Adipose tissue (tissue), 3 donors: ENCODE measurements around the gene BTAF1. TPM values are rescaled to one million over a fixed set of nuclear protein-coding genes. Genes with fewer than 3 reads are reported as not detected.
"Not testable (repeated sequence)": the region's sequence is repeated elsewhere in the genome, so short reads cannot be mapped to it uniquely, and the experiment has no call there.

Source experiments
- H3K27ac ChIP-seq: one replicate; pipeline ENCODE4 v1.5.1; 2013; ENCODE audit warnings: low read depth, low read length
- WGBS, 3 donors: extraction: QIAGEN DNeasy Blood & Tissue Kit; methylation state at CpG; one replicate each; pipeline ENCODE4 v1.1.7; 2013; 5-methylcytosine and 5-hydroxymethylcytosine counted together
- polyA plus RNA-seq, 3 donors: library from polyadenylated mRNA; stranded (reverse); fragments of 200-250 nt; gene quantifications; one replicate each; pipeline ENCODE4 v1.2.3, GENCODE V29; 2013
- donor health status: healthy with polysubstance abuse.
- donor health status: Bipolar disorder and iron deficiency.
- donor health status: healthy.

Gene BTAF1
- polyA plus RNA-seq, 3 donors = 5.6 to 13.5 (median 5.8) TPM

DNA sequence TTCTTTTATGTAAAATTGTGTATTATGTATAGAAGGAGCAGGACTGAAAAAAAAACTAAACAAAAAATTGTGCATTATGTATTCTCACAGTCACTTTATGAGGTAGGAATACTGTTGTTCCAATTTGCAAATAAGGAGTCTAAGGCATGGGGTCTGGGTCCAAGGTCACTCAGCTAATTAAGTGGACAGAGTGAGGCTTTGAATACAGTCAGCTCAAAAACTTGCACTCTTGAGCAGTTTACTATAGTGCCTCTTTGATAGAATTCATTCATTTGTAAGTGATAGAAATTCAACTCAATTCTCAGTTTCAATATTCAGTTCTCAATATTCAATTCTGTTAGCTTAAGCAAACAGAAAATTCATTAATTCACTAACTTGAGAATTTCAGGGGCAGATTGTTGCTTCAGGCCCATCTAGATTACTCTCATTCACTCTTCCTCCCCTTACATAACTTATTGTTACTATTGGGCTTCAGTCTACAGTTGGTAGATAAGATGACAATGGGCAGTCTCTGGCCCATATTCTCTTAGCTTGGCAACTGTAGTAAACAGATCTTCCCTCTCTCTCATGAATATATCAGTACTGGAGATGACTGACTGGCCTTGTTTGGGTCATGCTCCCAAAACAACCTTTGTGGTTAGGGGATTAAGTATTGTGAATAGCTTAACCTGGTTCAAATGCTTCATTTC lies 86.6 kb downstream of the BTAF1 start:
- no peak overlapping the region for H3K27ac ChIP-seq

DNA sequence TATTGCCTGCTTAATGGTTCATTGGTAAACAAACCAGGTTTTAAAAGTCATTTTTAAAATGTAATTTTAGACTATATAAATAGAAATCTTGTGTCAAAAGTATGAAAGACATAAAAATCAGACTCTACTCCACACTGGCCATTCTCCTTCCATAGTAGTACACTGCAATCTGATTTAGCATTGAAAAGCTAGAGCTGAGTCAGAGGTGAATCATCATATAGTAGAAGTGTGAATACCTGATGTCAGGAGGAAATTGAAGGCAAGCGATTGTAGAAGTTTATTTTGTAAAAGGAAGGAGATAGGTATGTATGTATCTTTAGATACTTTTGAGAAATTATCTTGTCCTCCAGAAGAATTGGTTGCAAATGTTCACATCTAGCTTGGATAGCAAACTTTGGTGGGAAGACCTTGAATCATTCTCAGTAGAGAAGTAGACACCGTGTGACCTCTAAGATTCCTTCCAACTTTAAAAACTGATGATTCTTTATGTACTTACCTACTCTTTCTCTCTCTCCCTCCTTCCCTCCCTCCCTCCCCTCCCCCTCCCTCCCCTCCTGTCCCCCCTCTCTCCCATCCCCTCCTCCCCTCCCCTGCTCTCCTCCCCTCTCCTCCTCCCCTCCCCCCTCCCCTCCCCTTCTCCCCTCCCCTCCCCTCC lies 88.1 kb downstream of the BTAF1 start:
- 85 to 92% (median 89%) methylated on average over 2 of the region's 2 CpGs for WGBS, 3 donors
- no peak overlapping the region for H3K27ac ChIP-seq

DNA sequence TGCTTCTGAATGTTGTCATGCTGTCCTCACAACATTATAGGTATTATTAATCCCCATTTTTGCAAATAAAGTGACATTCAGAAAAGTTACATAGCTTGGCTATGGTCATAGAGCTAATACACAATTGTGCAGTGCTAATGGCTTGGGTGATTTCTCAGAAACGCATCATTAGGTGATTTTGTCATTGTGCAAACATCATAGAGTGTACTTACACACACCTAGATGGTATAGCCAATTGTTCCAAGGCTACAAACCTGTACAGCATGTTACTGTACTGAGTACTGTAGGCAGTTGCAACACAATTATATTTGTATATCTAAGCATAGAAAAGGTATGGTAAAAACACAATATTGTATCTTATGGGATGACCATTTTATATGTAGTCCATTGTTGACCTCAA lies 91.0 kb downstream of the BTAF1 start:
- 59 to 95% (median 91%) methylated on average over 1 of the region's 1 CpG for WGBS, 3 donors
- H3K27ac ChIP-seq = no peak overlapping the region

DNA sequence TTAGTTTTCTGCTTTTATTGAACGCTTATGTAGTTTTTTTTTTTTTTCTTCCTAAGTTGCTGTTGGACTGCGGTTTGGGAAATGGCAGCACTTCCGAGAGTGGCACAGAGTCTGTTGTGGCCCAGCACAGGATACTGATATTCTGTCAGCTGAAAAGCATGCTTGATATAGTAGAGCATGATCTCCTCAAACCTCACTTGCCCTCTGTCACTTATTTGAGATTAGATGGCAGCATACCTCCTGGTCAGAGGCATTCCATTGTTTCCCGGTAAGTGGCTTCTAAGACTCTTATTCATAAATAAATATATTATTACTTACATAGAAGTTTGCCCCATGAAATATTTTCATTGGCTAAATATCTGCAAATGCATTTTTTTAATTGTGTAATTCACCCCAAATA lies 101.1 kb downstream of the BTAF1 start:
- WGBS, 3 donors = 93 to 97% (median 94%) methylated on average over 4 of the region's 4 CpGs
- H3K27ac ChIP-seq = no peak overlapping the region

DNA sequence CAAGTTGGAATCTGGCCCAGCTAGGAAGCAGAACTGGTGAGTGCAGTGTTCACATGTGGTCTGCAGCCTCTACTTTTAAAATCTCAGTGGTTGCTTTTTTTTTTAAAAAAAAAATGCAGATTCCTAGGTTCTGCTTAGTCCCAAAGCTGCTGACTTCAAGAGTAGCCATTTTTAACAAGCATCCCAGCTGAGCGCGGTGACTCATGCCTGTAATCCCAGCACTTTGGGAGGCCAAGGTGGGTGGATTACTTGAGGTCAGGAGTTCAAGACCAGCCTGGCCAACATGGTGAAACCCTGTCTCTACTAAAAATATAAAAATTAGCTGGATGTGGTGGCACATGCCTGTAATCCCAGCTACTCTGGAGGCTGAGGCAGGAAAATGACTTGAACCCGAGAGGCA lies 101.8 kb downstream of the BTAF1 start:
- H3K27ac ChIP-seq = not testable (repeated sequence)
- WGBS, 3 donors = 96 to 99% (median 97%) methylated on average over 3 of the region's 3 CpGs

DNA sequence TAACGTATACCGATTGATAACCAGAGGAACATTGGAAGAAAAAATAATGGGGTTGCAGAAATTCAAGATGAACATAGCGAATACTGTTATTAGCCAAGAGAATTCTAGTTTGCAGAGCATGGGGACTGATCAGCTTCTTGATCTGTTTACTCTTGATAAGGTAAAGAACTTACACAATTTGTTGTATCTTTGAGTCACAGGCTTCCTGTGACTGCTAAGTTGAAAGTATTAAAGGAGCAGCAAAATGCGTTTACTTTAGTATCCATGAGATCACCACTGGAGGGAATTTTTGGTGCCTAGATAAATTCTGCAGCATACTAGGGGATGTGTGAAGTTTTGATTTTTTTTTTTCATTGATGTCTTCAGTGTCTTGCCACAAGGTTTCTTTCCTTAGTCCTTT lies 103.6 kb downstream of the BTAF1 start:
- no peak overlapping the region for H3K27ac ChIP-seq
- WGBS, 3 donors = 65 to 90% (median 89%) methylated on average over 4 of the region's 4 CpGs

DNA sequence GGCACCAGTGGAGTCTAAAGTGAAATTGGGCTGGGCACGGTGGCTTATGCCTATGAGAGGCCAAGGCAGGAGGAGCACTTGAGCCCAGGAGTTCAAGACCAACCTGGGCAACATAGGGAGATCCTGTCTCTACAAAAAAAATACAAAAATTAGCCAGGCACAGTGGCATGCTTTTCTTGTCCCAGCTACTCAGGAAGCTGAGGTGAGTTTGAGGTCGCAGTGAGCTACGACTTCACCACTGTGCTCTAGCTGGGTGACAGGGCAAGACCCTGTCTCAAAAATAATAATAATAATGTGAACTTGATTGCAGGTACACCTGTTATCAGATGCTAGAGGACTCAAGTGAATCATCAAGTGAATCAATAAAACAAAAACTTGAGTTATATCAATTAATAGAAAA lies 108.0 kb downstream of the BTAF1 start:
- 88 to 92% (median 92%) methylated on average over 3 of the region's 3 CpGs for whole genome bisulfite sequencing, 3 donors
- no peak overlapping the region for H3K27ac ChIP-seq

DNA sequence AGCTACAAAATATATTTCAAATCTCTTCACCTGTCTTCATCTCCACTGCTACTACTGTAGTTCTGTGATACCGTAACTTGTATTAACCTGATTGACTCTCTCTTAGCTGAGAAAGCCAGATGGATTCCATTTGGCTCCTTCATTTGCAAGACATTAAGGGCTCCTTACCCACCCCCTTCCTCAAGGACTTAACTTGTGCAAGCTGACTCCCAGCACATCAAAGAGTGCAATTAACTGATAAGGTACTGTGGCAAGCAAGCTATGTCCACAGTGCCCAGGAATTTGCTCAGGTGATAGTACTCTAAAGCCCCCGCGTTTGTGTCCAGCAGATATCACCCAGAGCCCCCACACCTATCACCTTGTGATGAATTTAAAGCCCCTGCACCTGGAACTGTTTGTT lies 109.5 kb downstream of the BTAF1 start:
- 46 to 83% (median 80%) methylated on average over 3 of the region's 3 CpGs for WGBS, 3 donors
- not testable (repeated sequence) for H3K27ac ChIP-seq

DNA sequence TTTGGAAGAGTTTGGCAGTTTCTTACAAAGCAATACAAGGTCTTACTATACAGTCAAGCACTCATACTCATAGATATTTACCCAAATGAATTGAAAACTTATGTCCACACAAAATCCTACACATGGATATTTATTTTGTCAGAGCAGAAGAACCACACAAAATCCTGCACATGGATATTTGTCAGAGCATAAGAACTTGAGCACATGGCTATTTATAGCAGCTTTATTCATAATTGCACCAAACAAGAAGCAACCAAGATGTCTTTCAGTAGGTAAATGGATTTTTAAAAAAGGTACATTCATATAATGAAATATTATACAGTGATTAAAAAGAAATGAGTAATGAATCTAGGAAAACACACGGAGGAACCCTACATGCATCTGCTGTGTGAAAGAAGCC lies 115.4 kb downstream of the BTAF1 start:
- H3K27ac ChIP-seq = no peak overlapping the region
- WGBS, 3 donors = 79 to 93% (median 85%) methylated on average over 1 of the region's 1 CpG

DNA sequence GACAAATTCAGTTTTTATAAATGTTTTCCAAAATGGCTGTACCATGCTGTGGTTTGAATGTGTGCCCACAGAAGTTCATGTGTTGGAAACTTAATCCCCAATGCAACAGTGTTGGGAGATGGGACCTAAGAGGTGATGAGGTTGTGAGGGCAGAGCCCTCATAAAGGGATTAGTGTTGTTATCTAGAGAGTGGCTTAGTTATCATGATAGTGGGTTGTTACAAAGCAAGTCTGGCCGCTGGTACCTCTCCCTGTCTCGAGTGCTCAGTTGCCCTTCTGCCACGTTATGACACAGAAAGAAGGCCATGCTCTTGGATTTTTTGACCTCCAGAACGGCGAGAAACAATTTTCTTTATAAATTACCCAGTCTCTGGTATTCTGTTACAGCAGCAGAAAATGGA lies 119.0 kb downstream of the BTAF1 start:
- WGBS, 3 donors = 82 to 86% (median 83%) methylated on average over 5 of the region's 5 CpGs
- H3K27ac ChIP-seq = no peak overlapping the region

DNA sequence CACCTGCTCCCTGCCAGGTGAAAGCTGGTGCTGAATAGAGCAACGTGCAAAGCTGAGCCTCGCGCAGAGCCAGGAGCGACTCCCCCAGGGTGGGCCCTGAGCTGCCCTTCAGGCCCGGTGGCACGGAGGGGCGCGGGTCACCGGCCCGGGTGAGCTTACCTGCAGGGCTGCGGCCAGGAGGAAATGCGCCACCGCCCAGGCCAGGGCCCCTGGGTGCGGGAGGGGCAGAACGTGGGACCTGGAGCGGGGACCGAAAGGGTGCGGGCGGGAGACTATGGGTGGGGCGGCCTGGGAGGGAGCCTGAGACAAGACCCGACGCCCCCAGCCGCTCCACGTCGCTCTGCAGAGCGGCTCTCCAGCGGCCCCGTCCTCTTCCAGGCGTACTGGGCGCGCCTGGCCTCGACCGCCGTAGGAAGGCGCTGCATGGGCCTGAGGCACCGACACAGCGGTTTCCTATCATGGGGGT lies 122.1 kb downstream of the BTAF1 start:
- H3K27ac ChIP-seq = no peak overlapping the region
- 41 to 62% (median 54%) methylated on average over 29 to 37 of the region's 37 CpGs for WGBS, 3 donors

DNA sequence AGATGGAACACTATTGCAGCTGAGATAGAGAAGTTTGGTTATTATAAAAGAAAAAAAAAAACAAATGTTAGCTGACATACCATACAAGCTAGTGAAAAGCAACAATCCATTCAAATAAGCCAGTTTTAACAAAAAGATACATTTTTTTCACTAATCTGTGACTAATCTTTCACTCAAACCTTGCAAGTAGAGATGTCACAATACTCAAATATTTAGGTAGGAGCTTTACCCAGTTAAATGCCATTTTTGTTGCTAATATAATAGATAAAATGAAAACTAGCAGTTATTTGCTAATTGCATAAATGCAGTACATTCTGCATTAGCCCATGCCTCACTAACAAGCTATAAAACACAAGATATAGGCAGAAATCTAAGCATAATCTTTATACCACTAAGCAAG lies 123.6 kb downstream of the BTAF1 start:
- H3K27ac ChIP-seq = no peak overlapping the region

DNA sequence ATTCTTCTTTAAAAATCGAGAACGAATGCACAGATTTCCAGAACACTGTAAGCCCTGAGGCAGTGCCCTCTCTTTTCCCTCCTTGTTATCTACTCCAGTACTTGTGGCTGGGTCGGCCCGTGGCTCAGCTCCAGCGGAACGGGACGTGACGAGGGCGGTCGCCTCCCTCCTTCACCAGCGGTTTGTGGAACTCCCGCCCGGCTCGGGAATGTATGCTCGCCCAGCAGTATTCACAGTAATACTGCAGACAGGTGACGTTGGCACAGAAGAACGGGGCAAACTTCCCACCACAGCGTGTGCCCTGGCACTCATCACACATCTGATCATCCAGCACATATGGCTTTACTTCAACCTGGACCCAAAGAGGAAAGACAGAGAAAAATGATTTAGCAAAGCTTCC lies 128.5 kb downstream of the BTAF1 start:
- 83 to 91% (median 87%) methylated on average over 18 of the region's 18 CpGs for WGBS, 3 donors
- no peak overlapping the region for H3K27ac ChIP-seq

DNA sequence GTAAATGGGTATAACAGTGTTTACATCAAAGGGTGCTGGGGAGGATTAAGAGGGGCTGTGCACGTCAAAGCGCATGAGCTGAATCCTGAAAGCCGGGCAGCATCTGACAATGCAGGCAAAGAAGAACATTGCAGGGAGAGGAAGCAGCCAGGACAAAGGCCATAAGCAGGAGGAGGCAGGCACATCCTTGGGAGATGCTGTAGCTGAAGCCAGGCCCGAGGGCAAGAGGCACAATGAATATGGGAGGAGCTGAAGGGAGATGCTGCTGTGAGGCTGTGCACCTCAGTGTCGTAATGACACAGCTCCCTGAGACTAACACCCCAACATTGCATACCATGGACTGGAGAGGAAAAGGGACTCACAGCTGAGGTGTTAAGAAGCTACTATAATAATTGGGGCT lies 129.2 kb downstream of the BTAF1 start:
- WGBS, 3 donors = 81 to 88% (median 82%) methylated on average over 5 of the region's 5 CpGs
- H3K27ac ChIP-seq = no peak overlapping the region

DNA sequence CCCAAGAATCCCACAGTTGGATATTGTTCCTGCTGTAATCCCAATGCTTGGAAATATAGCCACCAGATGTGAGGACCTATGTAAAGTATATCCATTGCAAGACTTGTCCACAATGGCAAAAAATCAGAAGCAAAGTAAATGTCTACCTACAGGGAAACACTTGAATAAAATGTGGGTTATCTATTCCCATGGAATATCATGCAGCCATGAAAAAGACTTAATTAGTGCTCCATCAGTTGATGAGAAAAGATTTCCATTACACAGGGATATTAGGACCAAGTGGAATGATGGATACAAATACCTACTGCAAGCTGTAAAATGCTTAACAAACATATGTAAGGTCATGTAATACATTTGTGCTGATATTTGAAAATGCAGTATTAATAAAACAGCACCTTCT lies 131.2 kb downstream of the BTAF1 start:
- no peak overlapping the region for H3K27ac ChIP-seq

DNA sequence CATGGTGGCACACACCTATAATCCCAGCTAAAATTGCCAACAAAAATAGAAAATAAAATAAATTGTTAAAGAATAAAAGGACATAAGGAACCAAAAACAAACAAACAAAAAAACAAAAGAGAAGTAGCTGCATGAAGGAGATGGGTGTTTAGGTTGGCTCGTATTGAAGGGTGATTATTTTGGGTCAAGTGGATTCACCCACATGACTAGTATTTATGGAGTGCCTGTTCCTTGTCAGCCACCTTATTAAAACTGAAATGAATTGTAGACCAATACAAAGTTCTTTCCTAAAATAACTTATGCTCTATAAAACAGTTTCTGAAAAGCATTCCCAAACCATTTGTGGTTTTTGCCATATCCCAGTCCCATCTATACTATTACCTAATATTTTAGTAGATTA lies 138.7 kb downstream of the BTAF1 start:
- no peak overlapping the region for H3K27ac ChIP-seq
- WGBS, 3 donors = 82 to 97% (median 92%) methylated on average over 1 of the region's 1 CpG

DNA sequence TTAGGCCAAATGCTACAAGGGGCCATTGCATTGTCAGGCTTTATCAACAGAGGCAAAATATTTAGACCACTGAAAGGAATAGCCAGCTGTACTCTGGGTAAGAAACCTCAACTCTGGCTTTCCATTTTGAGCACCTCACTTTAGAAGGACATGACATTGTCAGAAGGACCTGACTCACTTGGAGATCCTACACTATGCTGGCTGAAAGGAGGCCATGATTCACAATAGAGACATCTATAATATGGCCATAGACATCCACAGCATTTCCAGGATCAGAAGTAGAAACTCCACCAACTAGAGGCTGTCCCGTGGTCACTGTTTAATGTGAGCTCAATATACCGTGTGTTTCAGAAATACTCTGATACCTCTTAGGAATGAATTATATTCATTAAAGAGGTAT lies 140.9 kb downstream of the BTAF1 start:
- no peak overlapping the region for H3K27ac ChIP-seq
- WGBS, 3 donors = 91 to 94% (median 93%) methylated on average over 2 of the region's 2 CpGs

DNA sequence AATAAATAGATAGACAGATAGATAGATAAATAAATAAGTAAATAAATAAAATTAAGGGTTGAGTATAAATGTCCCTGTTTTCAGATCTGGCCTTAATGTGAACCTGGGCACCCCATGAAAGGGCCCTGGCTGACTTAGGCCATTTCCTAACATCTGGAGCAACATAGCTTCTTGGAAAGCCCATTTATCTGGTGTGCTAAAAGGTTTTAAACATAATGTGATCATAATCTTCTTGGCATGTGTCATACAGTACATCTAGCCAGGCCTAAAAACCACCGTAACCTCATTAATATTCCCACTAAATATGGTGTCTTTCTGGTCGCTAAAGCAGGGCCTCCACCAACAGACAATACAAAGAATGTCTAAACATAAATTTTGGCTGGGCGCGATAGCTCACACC lies 142.8 kb downstream of the BTAF1 start:
- no peak overlapping the region for H3K27ac ChIP-seq
- 93 to 95% (median 94%) methylated on average over 4 of the region's 4 CpGs for WGBS, 3 donors

DNA sequence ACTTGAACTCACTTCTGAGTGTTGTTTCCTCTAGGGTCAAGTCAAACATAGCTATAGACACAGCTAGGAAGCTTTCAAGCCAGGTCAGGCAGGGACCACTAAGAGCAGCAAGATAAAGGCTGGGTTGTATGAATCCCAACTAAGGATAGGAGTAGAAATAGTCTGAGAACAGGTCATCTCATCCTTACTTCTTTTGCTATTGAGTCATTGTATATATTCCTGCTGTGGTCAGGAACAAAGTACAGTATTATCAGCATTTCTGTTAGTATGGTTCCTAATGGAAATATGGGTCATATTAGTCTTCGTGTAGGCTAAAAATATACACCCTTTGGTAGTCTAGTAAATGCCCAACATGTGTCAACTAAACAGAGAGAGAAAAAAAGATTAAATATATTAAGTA lies 145.3 kb downstream of the BTAF1 start:
- WGBS, 3 donors = 78 to 95% (median 88%) methylated on average over 1 of the region's 1 CpG
- no peak overlapping the region for H3K27ac ChIP-seq

DNA sequence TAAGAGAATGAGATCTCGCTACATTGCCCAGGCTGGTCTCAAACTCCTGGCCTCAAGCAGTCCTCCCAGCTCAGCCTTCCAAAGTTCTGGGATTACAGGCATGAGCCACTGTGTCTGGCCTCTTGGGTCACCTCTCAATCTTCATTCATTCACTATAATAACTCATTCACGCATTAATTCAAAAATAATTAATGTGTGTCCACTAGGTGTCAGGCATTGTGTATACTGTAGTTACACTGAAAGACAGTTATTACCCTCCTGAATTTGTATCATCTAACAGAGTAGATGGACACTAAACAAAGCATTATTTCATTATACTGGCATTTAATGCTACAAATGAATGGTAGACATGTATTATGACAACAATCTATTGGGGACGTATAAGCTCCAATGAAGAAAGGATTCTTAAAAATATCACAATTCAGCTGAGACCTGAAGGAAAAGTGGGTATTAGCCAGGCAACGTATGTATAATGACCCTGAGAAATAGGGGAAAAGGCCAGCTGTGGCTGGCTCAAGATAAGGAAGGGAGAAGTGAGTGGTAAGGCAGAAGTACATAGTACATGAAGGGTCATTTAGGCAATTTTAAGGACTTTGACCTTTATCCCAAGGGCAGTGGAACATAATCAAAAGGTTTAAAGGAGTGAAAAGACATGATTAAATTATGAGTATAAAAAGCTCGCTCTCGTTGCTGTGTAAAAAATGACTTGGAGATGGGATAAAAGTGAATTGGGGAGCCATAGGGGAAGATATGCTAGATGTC lies 150.7 kb downstream of the BTAF1 start:
- 58 to 88% (median 85%) methylated on average over 6 of the region's 6 CpGs for WGBS, 3 donors
- no peak overlapping the region for H3K27ac ChIP-seq
